Gastroesophageal sphincter (tissue), 4 donors: Measurements from ENCODE around the gene PSKH1. TPM values are rescaled to one million over a fixed set of nuclear protein-coding genes. Genes with fewer than 3 reads are reported as not detected.

Source experiments
- ATAC-seq: fragments of 150-250 bp; one replicate; pipeline ENCODE4 v1.9.1; 2016; ENCODE audit warnings: mild to moderate bottlenecking, moderate library complexity
- H3K27ac ChIP-seq, 4 donors: fragments of 200-600 bp; sonication (generic) in 3 of 4; 1 replicate in 3 of 4; 2 replicates in 1 of 4; pipeline ENCODE4 v1.5.1; 2016 to 2019
- H3K27me3 ChIP-seq: fragments of 200-600 bp; sonication (generic); one replicate; pipeline ENCODE4 v1.5.1; 2019
- H3K36me3 ChIP-seq, 2 donors: fragments of 200-600 bp; sonication (generic); one replicate each; pipeline ENCODE4 v1.5.1; 2019; ENCODE audit warnings: control low read depth in 1 of 2
- H3K4me1 ChIP-seq, 3 donors: fragments of 200-600 bp; sonication (generic); 1 replicate in 2 of 3; 2 replicates in 1 of 3; pipeline ENCODE4 v1.5.1; 2016 to 2019; ENCODE audit warnings: control low read depth in 2 of 3
- H3K4me3 ChIP-seq, 2 donors: fragments of 200-600 bp; sonication (generic); one replicate each; pipeline ENCODE4 v1.5.1; 2019; ENCODE audit warnings: mild to moderate bottlenecking in 1 of 2, moderate library complexity in 1 of 2
- H3K9me3 ChIP-seq, 3 donors: fragments of 200-600 bp; sonication (generic); one replicate each; pipeline ENCODE4 v1.5.1; 2017 to 2019; ENCODE audit warnings: control low read depth in 2 of 3
- CTCF ChIP-seq, 4 experiments: fragments of 200-600 bp in 2 of 4; fragments of 450-650 bp in 2 of 4; sonication (generic) in 1 of 4; IDR thresholded peaks; one replicate each; pipeline ENCODE4 v1.5.1; 2017 to 2019; ENCODE audit warnings: antibody characterized with exemption in 4 of 4, mild to moderate bottlenecking in 2 of 4, moderate library complexity in 2 of 4
- EP300 ChIP-seq: sonication (generic); formaldehyde crosslinking; IDR thresholded peaks from one replicate; pipeline ENCODE4 v1.6.1; 2017; ENCODE audit warnings: antibody characterized with exemption, mild to moderate bottlenecking
- POLR2A ChIP-seq, 2 donors: fragments of 450-650 bp; IDR thresholded peaks; one replicate each; pipeline ENCODE4 v1.6.1; 2017; ENCODE audit warnings: antibody characterized with exemption in 2 of 2, mild to moderate bottlenecking in 2 of 2, moderate library complexity in 1 of 2
- POLR2AphosphoS5 ChIP-seq: sonication (generic); formaldehyde crosslinking; IDR thresholded peaks from one replicate; pipeline ENCODE4 v1.6.1; 2017; ENCODE audit warnings: antibody characterized with exemption
- WGBS, 2 donors: methylation state at CpG; one replicate each; pipeline ENCODE4 v1.1.5; 2018; ENCODE audit warnings: low coverage in 1 of 2; 5-methylcytosine and 5-hydroxymethylcytosine counted together
- total RNA-seq, 4 donors: library from RNA; depleted of rRNA; stranded (reverse); fragments of >200 nt; gene quantifications; one replicate each; pipeline ENCODE4 v1.1.0, GENCODE V29; 2016

The PSKH1 gene
- total RNA-seq, 4 donors from 2014 or later: 14.7 to 32.3 (median 23.4) TPM

GRCh38 chr16:67893743-67894399, 817 bp downstream of the PSKH1 start:
- peaks cover 7 to 62% (median 26%) of the 10 kb centered on the region in 3 donors for H3K4me1 ChIP-seq
- TF ChIP-seq POLR2AphosphoS5 (no peak), POLR2A (IDR thresholded peaks at IDR 0.05) (no peak), CTCF (IDR thresholded peaks at IDR 0.05) (no peak), EP300 (no peak)

GRCh38 chr16:67897231-67897630, 4.2 kb downstream of the PSKH1 start:
- H3K27me3 ChIP-seq: no peaks in the 10 kb centered on the region
- peak; percentile 41 for ATAC-seq
- H3K4me3 ChIP-seq: no peak overlapping the region
- 60% methylated on average over 3 of the region's 3 CpGs; no CpG with 5 or more reads in 1 of the 2 donors for WGBS, 2 donors
- H3K36me3 ChIP-seq: peaks cover 0 to 13% of the 10 kb centered on the region in 2 donors
- no peak for TF ChIP-seq EP300
- TF ChIP-seq POLR2AphosphoS5: peak; percentile 22
- no peaks in the 10 kb centered on the region for H3K9me3 ChIP-seq
- H3K27ac ChIP-seq: peak overlapping the region in 3 of 4 donors; percentile 41 to 69 (median 53)
- H3K4me1 ChIP-seq: peaks cover 7 to 61% (median 26%) of the 10 kb centered on the region in 3 donors

More at GRCh38 chr16:67893743-67894399, 817 bp downstream of the PSKH1 start:
- Histone ChIP-seq H3K9me3 (no peaks in the 10 kb centered on the region), H3K27ac (peak overlapping the region; percentile 96 to 99 (median 98)), H3K4me3 (peak overlapping the region; percentile 92 to 98), H3K36me3 (no peaks in the 10 kb centered on the region), H3K27me3 (no peaks in the 10 kb centered on the region)
- WGBS, 2 donors: 9 to 25% methylated on average over 5 to 11 of the region's 14 CpGs
- no peak for ATAC-seq

- H3K4me1 ChIP-seq: peaks cover 0 to 22% (median 12%) of the 10 kb centered on the region in 3 donors
- no peak for ATAC-seq
- H3K4me3 ChIP-seq: no peak overlapping the region
- no peaks in the 10 kb centered on the region for H3K27me3 ChIP-seq
- H3K9me3 ChIP-seq: no peaks in the 10 kb centered on the region
- 73 to 83% methylated on average over 1 to 3 of the region's 5 CpGs for WGBS, 2 donors
- peaks cover 0 to 28% of the 10 kb centered on the region in 2 donors for H3K36me3 ChIP-seq
- no peak for TF ChIP-seq POLR2A (IDR thresholded peaks at IDR 0.05)
- TF ChIP-seq CTCF (IDR thresholded peaks at IDR 0.05): no peak
- no peak for TF ChIP-seq POLR2AphosphoS5
- TF ChIP-seq EP300: no peak
- no peak overlapping the region for H3K27ac ChIP-seq
Measured at GRCh38 chr16:67901734-67902133, 8.7 kb downstream of the PSKH1 start.

- Histone ChIP-seq H3K27ac (no peak overlapping the region), H3K36me3 (peaks cover 0 to 28% of the 10 kb centered on the region in 2 donors), H3K27me3 (no peaks in the 10 kb centered on the region), H3K4me1 (peaks cover 0 to 11% (median 3%) of the 10 kb centered on the region in 3 donors), H3K4me3 (no peak overlapping the region), H3K9me3 (no peaks in the 10 kb centered on the region)
- TF ChIP-seq POLR2A (IDR thresholded peaks at IDR 0.05): no peak
- 70 to 90% methylated on average over 3 of the region's 4 CpGs for whole genome bisulfite sequencing, 2 donors
- ATAC-seq: no peak
Measured at GRCh38 chr16:67902831-67903230, 9.8 kb downstream of the PSKH1 start.

GRCh38 chr16:67907397-67908180, 14.5 kb downstream of the PSKH1 start:
- Histone ChIP-seq H3K9me3 (no peaks in the 10 kb centered on the region), H3K36me3 (peaks cover 0 to 57% of the 10 kb centered on the region in 2 donors), H3K27me3 (no peaks in the 10 kb centered on the region), H3K4me3 (no peak overlapping the region), H3K27ac (no peak overlapping the region), H3K4me1 (peaks cover 0 to 9% (median 0%) of the 10 kb centered on the region in 3 donors)
- no peak for ATAC-seq
- TF ChIP-seq POLR2A (IDR thresholded peaks at IDR 0.05): no peak
- TF ChIP-seq POLR2AphosphoS5: no peak
- TF ChIP-seq CTCF (IDR thresholded peaks at IDR 0.05): no peak
- TF ChIP-seq EP300: no peak
- 98% methylated on average over 5 of the region's 11 CpGs; no CpG with 5 or more reads in 1 of the 2 donors for WGBS, 2 donors
